HG03095 (cell line): ENCODE data around the gene TMEM164.

Experiments
- ATAC-seq: cut with Tn5 transposase; IDR thresholded peaks from one replicate; pipeline ENCODE4 v1.9.1; 2021; ENCODE audit warnings: moderate library complexity; ENCODE audit not compliant: unreplicated experiment

Gene TMEM164

GRCh38 chrX:110188701-110189558 is 186.0 kb downstream of the TMEM164 start:
- ATAC-seq = no peak

- no peak for ATAC-seq
Observed at GRCh38 chrX:110192516-110192915, 189.6 kb downstream of the TMEM164 start.

GRCh38 chrX:110194977-110195376 is 192.1 kb downstream of the TMEM164 start:
- ATAC-seq = no peak

GRCh38 chrX:110201799-110202198 is 198.9 kb downstream of the TMEM164 start:
- no peak for ATAC-seq

GRCh38 chrX:110204986-110205385 is 202.1 kb downstream of the TMEM164 start:
- ATAC-seq = no peak

- no peak for ATAC-seq
Observed at GRCh38 chrX:110208092-110208491, 205.2 kb downstream of the TMEM164 start.

- ATAC-seq = no peak
Observed at GRCh38 chrX:110210417-110211139, 207.7 kb downstream of the TMEM164 start.

- ATAC-seq = no peak
Observed at GRCh38 chrX:110211340-110211739, 208.4 kb downstream of the TMEM164 start.

GRCh38 chrX:110212299-110212698 is 209.4 kb downstream of the TMEM164 start:
- ATAC-seq = no peak

- ATAC-seq = no peak
Observed at GRCh38 chrX:110213183-110213582, 210.3 kb downstream of the TMEM164 start.

- ATAC-seq = no peak
Observed at GRCh38 chrX:110214684-110215083, 211.8 kb downstream of the TMEM164 start.

GRCh38 chrX:110215411-110215810 is 212.5 kb downstream of the TMEM164 start:
- no peak for ATAC-seq

GRCh38 chrX:110216027-110216426 is 213.1 kb downstream of the TMEM164 start:
- no peak for ATAC-seq

GRCh38 chrX:110218591-110218990 is 215.7 kb downstream of the TMEM164 start:
- no peak for ATAC-seq

GRCh38 chrX:110219920-110220319 is 217.0 kb downstream of the TMEM164 start:
- ATAC-seq = no peak

- no peak for ATAC-seq
Observed at GRCh38 chrX:110222497-110223257, 219.8 kb downstream of the TMEM164 start.

- no peak for ATAC-seq
Observed at GRCh38 chrX:110224926-110225617, 222.2 kb downstream of the TMEM164 start.

GRCh38 chrX:110226931-110227330 is 224.0 kb downstream of the TMEM164 start:
- ATAC-seq = no peak
